Panc1 (cell line): ENCODE data around the gene SRGAP3.

Experiments used
- CTCF ChIP-seq: fragments of 450-650 bp; IDR thresholded peaks from 2 replicates; pipeline ENCODE4 v1.5.1; 2017; ENCODE audit warnings: mild to moderate bottlenecking
- TF ChIP-seq, protein P1 (sequence below), 2 experiments: IDR thresholded peaks; 2 replicates each; pipeline ENCODE4 v1.6.1; 2011 to 2012; ENCODE audit warnings: low read depth in 2 of 2, control low read depth in 1 of 2, low read length in 1 of 2, mild to moderate bottlenecking in 1 of 2, moderate library complexity in 1 of 2; ENCODE audit not compliant: insufficient read depth in 1 of 2

DNA sequence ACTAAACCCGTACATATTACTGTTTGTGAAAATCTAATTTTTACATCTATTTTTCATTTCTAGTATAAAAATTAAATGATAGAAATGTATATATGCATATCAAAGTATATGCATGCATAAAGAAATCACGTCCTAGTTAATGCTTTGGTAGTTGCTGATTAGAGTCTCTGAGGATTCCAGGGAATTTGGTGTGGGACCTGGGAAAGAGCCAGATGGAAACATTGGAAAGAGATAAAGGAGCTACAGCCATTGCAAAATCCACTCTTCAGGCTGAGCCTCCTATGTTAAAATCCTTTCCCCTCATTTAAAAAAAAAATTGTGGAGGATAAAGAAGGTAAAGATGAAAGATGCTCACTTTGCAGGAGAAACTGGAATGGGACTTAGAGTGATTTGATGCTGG, 134.1 kb downstream of the SRGAP3 start:
- TF ChIP-seq CTCF, result no peak
- TF ChIP-seq, protein P1, sequence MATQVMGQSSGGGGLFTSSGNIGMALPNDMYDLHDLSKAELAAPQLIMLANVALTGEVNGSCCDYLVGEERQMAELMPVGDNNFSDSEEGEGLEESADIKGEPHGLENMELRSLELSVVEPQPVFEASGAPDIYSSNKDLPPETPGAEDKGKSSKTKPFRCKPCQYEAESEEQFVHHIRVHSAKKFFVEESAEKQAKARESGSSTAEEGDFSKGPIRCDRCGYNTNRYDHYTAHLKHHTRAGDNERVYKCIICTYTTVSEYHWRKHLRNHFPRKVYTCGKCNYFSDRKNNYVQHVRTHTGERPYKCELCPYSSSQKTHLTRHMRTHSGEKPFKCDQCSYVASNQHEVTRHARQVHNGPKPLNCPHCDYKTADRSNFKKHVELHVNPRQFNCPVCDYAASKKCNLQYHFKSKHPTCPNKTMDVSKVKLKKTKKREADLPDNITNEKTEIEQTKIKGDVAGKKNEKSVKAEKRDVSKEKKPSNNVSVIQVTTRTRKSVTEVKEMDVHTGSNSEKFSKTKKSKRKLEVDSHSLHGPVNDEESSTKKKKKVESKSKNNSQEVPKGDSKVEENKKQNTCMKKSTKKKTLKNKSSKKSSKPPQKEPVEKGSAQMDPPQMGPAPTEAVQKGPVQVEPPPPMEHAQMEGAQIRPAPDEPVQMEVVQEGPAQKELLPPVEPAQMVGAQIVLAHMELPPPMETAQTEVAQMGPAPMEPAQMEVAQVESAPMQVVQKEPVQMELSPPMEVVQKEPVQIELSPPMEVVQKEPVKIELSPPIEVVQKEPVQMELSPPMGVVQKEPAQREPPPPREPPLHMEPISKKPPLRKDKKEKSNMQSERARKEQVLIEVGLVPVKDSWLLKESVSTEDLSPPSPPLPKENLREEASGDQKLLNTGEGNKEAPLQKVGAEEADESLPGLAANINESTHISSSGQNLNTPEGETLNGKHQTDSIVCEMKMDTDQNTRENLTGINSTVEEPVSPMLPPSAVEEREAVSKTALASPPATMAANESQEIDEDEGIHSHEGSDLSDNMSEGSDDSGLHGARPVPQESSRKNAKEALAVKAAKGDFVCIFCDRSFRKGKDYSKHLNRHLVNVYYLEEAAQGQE (IDR thresholded peaks at IDR 0.05; ENCODE audit: insufficient read depth in 1 of 2, low read depth in 2 of 2, low read length in 1 of 2), result no peak
